Activated CD8-positive, alpha-beta T cell treated with anti-CD3 and anti-CD28 coated beads, Interleukin-2, amount 10 ng/mL, durations not matched to agents 7 days and 5 days (primary cell): ENCODE data around the gene MAEA. TPM values are rescaled to one million over a fixed set of nuclear protein-coding genes. Genes with fewer than 3 reads are reported as not detected.

Source experiments
- ATAC-seq: fragments of 150-1000 bp; cut with Tn5 transposase; one replicate; pipeline ENCODE4 v1.10.0; 2021; ENCODE audit warnings: moderate library complexity
- CTCF ChIA-PET: fragments of 350-600 bp; sonication (Branson Sonifier 250); formaldehyde crosslinking; loops from one replicate; lab custom pipeline; 2021; ENCODE audit warnings: antibody characterized with exemption; lab: Charles Lee
- POLR2A ChIA-PET: fragments of 350-600 bp; sonication (Branson Sonifier 250); formaldehyde crosslinking; loops from one replicate; lab custom pipeline; 2021; ENCODE audit warnings: antibody characterized with exemption; lab: Charles Lee
- DNase-seq: peaks from one replicate; pipeline ENCODE4 v3.0.0-alpha.2; 2020
- H3K27ac Mint-ChIP-seq: one replicate; pipeline ENCODE4 v1.8.0; 2021; ENCODE audit warnings: mild to moderate bottlenecking, mixed read lengths
- H3K27me3 Mint-ChIP-seq: one replicate; pipeline ENCODE4 v1.8.0; 2021; ENCODE audit warnings: low read depth, mixed read lengths
- H3K36me3 Mint-ChIP-seq: one replicate; pipeline ENCODE4 v1.8.0; 2021; ENCODE audit warnings: low read depth, mixed read lengths
- H3K4me1 Mint-ChIP-seq: one replicate; pipeline ENCODE4 v1.8.0; 2021; ENCODE audit warnings: low read depth, mixed read lengths
- H3K4me3 Mint-ChIP-seq: one replicate; pipeline ENCODE4 v1.8.0; 2021; ENCODE audit warnings: mild to moderate bottlenecking, mixed read lengths
- H3K9me3 Mint-ChIP-seq: one replicate; pipeline ENCODE4 v1.8.0; 2022; ENCODE audit warnings: mixed read lengths; ENCODE audit not compliant: insufficient read depth
- total RNA-seq, 2 experiments: library from RNA; stranded (reverse); gene quantifications; one replicate each; pipeline ENCODE4 v1.2.3, GENCODE V29; 2021

The MAEA gene
- total RNA-seq, 2 experiments from 2014 or later: 60.3 to 65.1 TPM

- Mint-ChIP-seq H3K9me3 (peaks cover 34% of the 10 kb centered on the region), H3K4me1 (peaks cover 64% of the 10 kb centered on the region), H3K27ac (peak overlapping the region; percentile 95), H3K36me3 (peaks cover 69% of the 10 kb centered on the region), H3K4me3 (peak overlapping the region; percentile 86), H3K27me3 (no peaks in the 10 kb centered on the region)
- POLR2A ChIA-PET: interaction anchor here (0.7 to 5.9 kb wide), 5 partner anchors 15 to 110 kb away, joined by 3 to 123 read pairs (median 33); partner anchors contain the start of genes MAEA and UVSSA
- DNase-seq (no peak), ATAC-seq (no peak)
- CTCF ChIA-PET: interaction anchor here (0.8 to 4.8 kb wide), 5 partner anchors 9 to 95 kb away, joined by 3 to 57 read pairs (median 8); partner anchors contain the start of gene UVSSA
These were observed 38.5 kb upstream of the MAEA start for GRCh38 chr4:1250921-1251772.

- peak overlapping the region; percentile 34 for H3K27ac Mint-ChIP-seq
- DNase-seq: no peak
- peak overlapping the region; percentile 8 for H3K4me3 Mint-ChIP-seq
- ChIA-PET CTCF (interaction anchor here (1.4 kb wide), 1 partner anchor 84 kb away, joined by 5 read pairs; no protein-coding TSS in a partner anchor), POLR2A (interaction anchor here (5.0 to 5.9 kb wide), 2 partner anchors 15 to 38 kb away, joined by 41 to 123 read pairs; partner anchors contain the start of gene MAEA)
- H3K9me3 Mint-ChIP-seq: peaks cover 40% of the 10 kb centered on the region
- no peaks in the 10 kb centered on the region for H3K27me3 Mint-ChIP-seq
- ATAC-seq: no peak
- H3K36me3 Mint-ChIP-seq: peaks cover 68% of the 10 kb centered on the region
- peaks cover 58% of the 10 kb centered on the region for H3K4me1 Mint-ChIP-seq
These were observed 38.0 kb upstream of the MAEA start for GRCh38 chr4:1251773-1252066.

GRCh38 chr4:1252928-1253492 is 36.7 kb upstream of the MAEA start:
- ChIA-PET POLR2A (interaction anchor here (1.4 kb wide), 1 partner anchor 13 kb away, joined by 3 read pairs; no protein-coding TSS in a partner anchor), CTCF (interaction anchor here (1.2 to 1.3 kb wide), 2 partner anchors 11 to 14 kb away, joined by 3 to 6 read pairs; no protein-coding TSS in a partner anchor)
- Mint-ChIP-seq H3K4me3 (no peak overlapping the region), H3K9me3 (peaks cover 47% of the 10 kb centered on the region), H3K36me3 (peaks cover 67% of the 10 kb centered on the region), H3K27ac (peak overlapping the region; percentile 86), H3K27me3 (no peaks in the 10 kb centered on the region), H3K4me1 (peaks cover 55% of the 10 kb centered on the region)
- ATAC-seq (no peak), DNase-seq (no peak)

DNA sequence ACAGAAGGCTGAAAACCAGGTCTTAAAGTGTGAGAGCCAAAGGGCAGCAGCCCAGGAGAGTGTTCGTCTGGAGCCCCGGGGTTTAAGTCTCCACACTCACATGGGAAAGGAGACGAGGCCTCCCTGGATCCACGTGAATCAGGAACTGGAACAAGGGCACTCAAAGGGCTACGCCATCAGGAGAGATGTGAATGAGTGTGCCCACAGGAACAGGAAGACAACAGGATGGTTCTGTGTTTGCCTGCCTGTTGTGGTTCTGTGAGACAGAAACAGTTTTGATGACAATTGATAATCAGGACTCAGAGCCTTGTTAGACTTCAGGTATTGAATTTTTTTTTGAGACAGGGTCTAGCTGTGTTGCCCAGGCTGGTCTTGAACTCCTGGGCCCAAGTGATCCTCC is 35.9 kb upstream of the MAEA start:
- no peaks in the 10 kb centered on the region for H3K27me3 Mint-ChIP-seq
- ATAC-seq: no peak
- peaks cover 60% of the 10 kb centered on the region for H3K4me1 Mint-ChIP-seq
- peak overlapping the region; percentile 86 for H3K27ac Mint-ChIP-seq
- ChIA-PET CTCF (interaction anchor here (1.2 to 1.3 kb wide), 2 partner anchors 10 to 13 kb away, joined by 3 to 6 read pairs; no protein-coding TSS in a partner anchor), POLR2A (interaction anchor here (1.4 kb wide), 1 partner anchor 12 kb away, joined by 3 read pairs; no protein-coding TSS in a partner anchor)
- peak overlapping the region; percentile 53 for H3K4me3 Mint-ChIP-seq
- peaks cover 49% of the 10 kb centered on the region for H3K9me3 Mint-ChIP-seq
- no peak for DNase-seq
- H3K36me3 Mint-ChIP-seq: peaks cover 72% of the 10 kb centered on the region

DNA sequence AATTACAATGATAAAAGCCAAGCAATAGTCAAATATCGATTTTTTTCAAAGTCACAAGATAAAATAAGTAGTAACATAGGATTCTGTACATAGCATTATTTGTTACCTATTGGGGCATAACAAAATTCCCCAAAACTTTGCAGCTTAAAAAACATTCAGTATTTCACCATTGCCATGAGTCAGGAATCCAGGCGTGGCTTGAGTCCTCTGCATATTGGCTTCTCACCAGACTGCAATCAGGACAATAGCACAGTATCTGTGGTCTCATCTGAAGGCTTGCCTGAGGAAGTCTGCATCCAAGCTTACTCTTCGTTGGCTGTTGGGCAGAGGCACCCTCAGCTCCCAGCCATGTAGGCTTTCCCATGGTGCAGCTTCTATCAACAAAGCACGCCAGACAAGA is 34.5 kb upstream of the MAEA start:
- DNase-seq (no peak), ATAC-seq (no peak)
- Mint-ChIP-seq H3K27ac (no peak overlapping the region), H3K36me3 (peaks cover 67% of the 10 kb centered on the region), H3K9me3 (peaks cover 49% of the 10 kb centered on the region), H3K27me3 (no peaks in the 10 kb centered on the region), H3K4me3 (no peak overlapping the region), H3K4me1 (peaks cover 65% of the 10 kb centered on the region)
- POLR2A ChIA-PET: no interaction called here
- CTCF ChIA-PET: interaction anchor here (1.1 kb wide), 1 partner anchor 13 kb away, joined by 5 read pairs; no protein-coding TSS in a partner anchor

DNA sequence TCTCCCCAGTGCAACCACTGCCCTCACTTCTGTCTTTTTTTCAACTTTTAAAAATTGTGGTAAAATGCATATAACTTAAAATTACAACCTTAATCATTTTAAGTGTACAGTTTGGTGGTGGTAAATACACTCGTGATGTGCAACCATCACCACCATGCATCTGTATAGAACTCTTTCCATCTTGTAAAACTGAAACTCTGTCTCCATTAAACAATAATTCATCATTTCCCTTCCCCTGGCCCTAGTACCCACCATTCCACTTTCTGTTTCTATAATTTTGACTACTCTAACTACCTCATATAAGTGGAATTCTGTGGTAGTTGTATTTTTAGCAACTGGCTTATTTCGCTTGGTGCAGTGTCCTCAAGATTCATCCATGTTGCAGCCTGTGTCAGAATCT is 34.0 kb upstream of the MAEA start:
- Mint-ChIP-seq H3K9me3 (peaks cover 49% of the 10 kb centered on the region), H3K27ac (no peak overlapping the region), H3K4me3 (no peak overlapping the region), H3K27me3 (no peaks in the 10 kb centered on the region), H3K36me3 (peaks cover 62% of the 10 kb centered on the region), H3K4me1 (peaks cover 65% of the 10 kb centered on the region)
- ChIA-PET POLR2A (no interaction called here), CTCF (interaction anchor here (1.1 kb wide), 1 partner anchor 12 kb away, joined by 5 read pairs; no protein-coding TSS in a partner anchor)
- ATAC-seq (no peak), DNase-seq (no peak)

DNA sequence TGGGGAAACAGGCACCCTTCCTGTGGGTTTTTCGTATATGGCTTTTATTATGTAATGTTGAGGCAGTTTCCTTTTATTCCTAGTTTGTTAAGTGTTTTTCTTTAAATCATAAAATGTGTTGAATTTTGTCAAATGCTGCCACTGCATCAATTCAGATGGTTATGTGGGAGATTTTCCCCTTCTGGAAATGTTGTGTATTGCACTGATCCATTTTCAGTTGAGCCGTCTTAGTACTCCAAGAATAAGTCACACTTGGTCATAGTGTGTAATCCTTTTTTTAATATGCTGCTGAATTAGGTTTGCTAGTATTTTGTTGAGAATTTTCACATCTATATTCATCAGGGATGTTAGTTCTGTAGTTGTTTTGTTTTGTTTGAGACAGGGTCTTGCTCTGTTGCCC is 31.2 kb upstream of the MAEA start:
- Mint-ChIP-seq H3K9me3 (peaks cover 39% of the 10 kb centered on the region), H3K27ac (no peak overlapping the region), H3K4me1 (peaks cover 42% of the 10 kb centered on the region), H3K27me3 (no peaks in the 10 kb centered on the region), H3K36me3 (peaks cover 35% of the 10 kb centered on the region), H3K4me3 (no peak overlapping the region)
- POLR2A ChIA-PET: interaction anchor here (2.4 kb wide), 1 partner anchor 9 kb away, joined by 8 read pairs; the partner anchor contains the start of gene CTBP1
- DNase-seq: no peak
- ATAC-seq: no peak
- CTCF ChIA-PET: interaction anchor here (1.4 to 3.0 kb wide), 2 partner anchors 9 to 27 kb away, joined by 5 to 38 read pairs; no protein-coding TSS in a partner anchor

DNA sequence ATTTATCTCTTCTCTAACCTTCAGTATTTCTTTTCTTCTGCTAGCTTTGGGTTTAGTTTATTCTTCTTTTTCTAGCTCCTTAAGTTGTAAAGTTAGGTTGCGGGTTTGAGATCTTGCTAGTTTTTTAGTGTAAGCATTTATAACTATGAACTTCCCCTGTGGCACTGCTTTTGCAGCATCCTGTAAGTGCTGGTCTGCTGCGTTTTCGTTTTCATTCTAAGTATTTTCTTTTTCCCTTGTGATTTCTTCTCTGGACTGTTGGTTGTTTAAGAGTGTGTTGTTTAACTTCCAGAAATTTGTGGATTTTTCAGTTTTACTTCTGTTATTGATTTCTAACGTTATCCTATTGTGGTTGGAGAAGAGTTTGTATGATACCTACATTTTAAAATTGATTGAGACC is 29.7 kb upstream of the MAEA start:
- no peak for ATAC-seq
- DNase-seq: no peak
- H3K27ac Mint-ChIP-seq: peak overlapping the region; percentile 63
- ChIA-PET CTCF (interaction anchor here (1.4 kb wide), 1 partner anchor 11 kb away, joined by 3 read pairs; the partner anchor contains the start of gene CTBP1), POLR2A (no interaction called here)
- peaks cover 27% of the 10 kb centered on the region for H3K9me3 Mint-ChIP-seq
- peaks cover 27% of the 10 kb centered on the region for H3K4me1 Mint-ChIP-seq
- H3K4me3 Mint-ChIP-seq: no peak overlapping the region
- no peaks in the 10 kb centered on the region for H3K27me3 Mint-ChIP-seq
- H3K36me3 Mint-ChIP-seq: peaks cover 27% of the 10 kb centered on the region

- peaks cover 21% of the 10 kb centered on the region for H3K9me3 Mint-ChIP-seq
- ChIA-PET CTCF (interaction anchor here (0.7 to 1.4 kb wide), 2 partner anchors 10 to 11 kb away, joined by 3 read pairs; partner anchors contain the start of gene CTBP1), POLR2A (interaction anchor here (0.7 kb wide), 1 partner anchor 12 kb away, joined by 3 read pairs; the partner anchor contains the start of gene CTBP1)
- H3K27ac Mint-ChIP-seq: peak overlapping the region; percentile 63
- no peak overlapping the region for H3K4me3 Mint-ChIP-seq
- H3K27me3 Mint-ChIP-seq: no peaks in the 10 kb centered on the region
- DNase-seq: no peak
- no peak for ATAC-seq
- peaks cover 27% of the 10 kb centered on the region for H3K4me1 Mint-ChIP-seq
- peaks cover 27% of the 10 kb centered on the region for H3K36me3 Mint-ChIP-seq
These were observed 29.1 kb upstream of the MAEA start for GRCh38 chr4:1260418-1261106.

- ChIA-PET POLR2A (interaction anchor here (0.7 kb wide), 1 partner anchor 13 kb away, joined by 3 read pairs; the partner anchor contains the start of gene CTBP1), CTCF (interaction anchor here (0.7 kb wide), 1 partner anchor 10 kb away, joined by 3 read pairs; no protein-coding TSS in a partner anchor)
- Mint-ChIP-seq H3K9me3 (peaks cover 16% of the 10 kb centered on the region), H3K4me3 (no peak overlapping the region), H3K27me3 (no peaks in the 10 kb centered on the region), H3K27ac (no peak overlapping the region), H3K36me3 (peaks cover 30% of the 10 kb centered on the region), H3K4me1 (peaks cover 25% of the 10 kb centered on the region)
- ATAC-seq: no peak
- no peak for DNase-seq
These were observed 28.4 kb upstream of the MAEA start for GRCh38 chr4:1261107-1261928.
